Neutrophil (primary cell): ENCODE results near the gene TRIM2.

Experiments
- H3K27ac ChIP-seq: fragments of 200-600 bp; sonication (generic); 2 replicates; pipeline ENCODE4 v1.5.1; 2016; ENCODE audit warnings: mild to moderate bottlenecking, moderate library complexity
- H3K27me3 ChIP-seq: fragments of 200-600 bp; sonication (generic); 2 replicates; pipeline ENCODE4 v1.6.0; 2016; ENCODE audit warnings: mild to moderate bottlenecking
- H3K36me3 ChIP-seq: fragments of 200-600 bp; sonication (generic); 2 replicates; pipeline ENCODE4 v1.5.1; 2017
- H3K4me1 ChIP-seq, 2 experiments: fragments of 200-600 bp in 1 of 2; sonication (generic) in 1 of 2; 1 replicate in 1 of 2; 2 replicates in 1 of 2; pipeline versions ENCODE4 v1.5.1 to v1.6.1; 2013 to 2016; ENCODE audit warnings: low read depth in 1 of 2, low read length in 1 of 2, mild to moderate bottlenecking in 1 of 2, moderate library complexity in 1 of 2; ENCODE audit not compliant: control insufficient read depth in 1 of 2, insufficient read depth in 1 of 2
- H3K4me3 ChIP-seq, 2 experiments: fragments of 200-600 bp in 1 of 2; sonication (generic) in 1 of 2; 1 replicate in 1 of 2; 2 replicates in 1 of 2; pipeline ENCODE4 v1.5.1; 2013 to 2016; ENCODE audit warnings: low read depth in 1 of 2, low read length in 1 of 2, mild to moderate bottlenecking in 1 of 2, moderate library complexity in 1 of 2
- H3K9me3 ChIP-seq: fragments of 200-600 bp; sonication (generic); 2 replicates; pipeline ENCODE4 v1.5.1; 2016
- CTCF ChIP-seq: fragments of 200-600 bp; sonication (generic); IDR thresholded peaks from 2 replicates; pipeline ENCODE4 v1.5.1; 2016; ENCODE audit warnings: antibody characterized with exemption

The TRIM2 gene

GRCh38 chr4:153367092-153367491 lies 162.8 kb downstream of the TRIM2 start:
- H3K4me3 ChIP-seq, result no peak overlapping the region
- no peak for TF ChIP-seq CTCF
- H3K4me1 ChIP-seq, result no peaks in the 10 kb centered on the region
- H3K9me3 ChIP-seq, result no peaks in the 10 kb centered on the region
- H3K27me3 ChIP-seq, result no peaks in the 10 kb centered on the region
- H3K27ac ChIP-seq, result no peak overlapping the region
- peaks cover 24% of the 10 kb centered on the region for H3K36me3 ChIP-seq

- no peak overlapping the region for H3K4me3 ChIP-seq
- H3K27me3 ChIP-seq, result no peaks in the 10 kb centered on the region
- H3K9me3 ChIP-seq, result no peaks in the 10 kb centered on the region
- no peak for TF ChIP-seq CTCF
- no peak overlapping the region for H3K27ac ChIP-seq
- H3K4me1 ChIP-seq, result no peaks in the 10 kb centered on the region
- peaks cover 21% of the 10 kb centered on the region for H3K36me3 ChIP-seq
Measured at GRCh38 chr4:153369021-153369420, 164.8 kb downstream of the TRIM2 start.

- H3K4me1 ChIP-seq, result peaks cover 5 to 8% of the 10 kb centered on the region in 2 experiments
Measured at GRCh38 chr4:153371701-153372234, 167.5 kb downstream of the TRIM2 start.

GRCh38 chr4:153372967-153373562 lies 168.8 kb downstream of the TRIM2 start:
- H3K9me3 ChIP-seq, result no peaks in the 10 kb centered on the region
- peaks cover 5 to 8% of the 10 kb centered on the region in 2 experiments for H3K4me1 ChIP-seq
- TF ChIP-seq CTCF, result no peak
- peaks cover 15% of the 10 kb centered on the region for H3K36me3 ChIP-seq
- no peak overlapping the region for H3K4me3 ChIP-seq
- H3K27me3 ChIP-seq, result no peaks in the 10 kb centered on the region
- no peak overlapping the region for H3K27ac ChIP-seq

More at GRCh38 chr4:153371701-153372234, 167.5 kb downstream of the TRIM2 start:
- Histone ChIP-seq H3K9me3 (no peaks in the 10 kb centered on the region), H3K27me3 (no peaks in the 10 kb centered on the region), H3K36me3 (peaks cover 20% of the 10 kb centered on the region), H3K4me3 (no peak overlapping the region), H3K27ac (no peak overlapping the region)
- TF ChIP-seq CTCF, result no peak

GRCh38 chr4:153374442-153374841 lies 170.2 kb downstream of the TRIM2 start:
- no peak for TF ChIP-seq CTCF
- H3K27ac ChIP-seq, result no peak overlapping the region

More at GRCh38 chr4:153374442-153374841, 170.2 kb downstream of the TRIM2 start:
- H3K36me3 ChIP-seq, result peaks cover 15% of the 10 kb centered on the region
- H3K4me1 ChIP-seq, result peaks cover 5 to 8% of the 10 kb centered on the region in 2 experiments
- no peak overlapping the region for H3K4me3 ChIP-seq
- H3K9me3 ChIP-seq, result no peaks in the 10 kb centered on the region
- H3K27me3 ChIP-seq, result no peaks in the 10 kb centered on the region
